Ureter (tissue), 1 donor: Measurements from ENCODE around the gene CHCHD3. TPM values are rescaled to one million over a fixed set of nuclear protein-coding genes. Genes with fewer than 3 reads are reported as not detected.

Experiments used
- DNase-seq: peaks from one replicate; pipeline ENCODE4 v3.0.0-alpha.2; 2020; ENCODE audit warnings: low spot score
- total RNA-seq: library from RNA; stranded (reverse); gene quantifications from one replicate; pipeline ENCODE4 v1.2.4, GENCODE V29; 2023
- donor health status: DM: yes; HTN: yes; CAD: no.

Gene CHCHD3
- total RNA-seq: 48.9 TPM

DNA sequence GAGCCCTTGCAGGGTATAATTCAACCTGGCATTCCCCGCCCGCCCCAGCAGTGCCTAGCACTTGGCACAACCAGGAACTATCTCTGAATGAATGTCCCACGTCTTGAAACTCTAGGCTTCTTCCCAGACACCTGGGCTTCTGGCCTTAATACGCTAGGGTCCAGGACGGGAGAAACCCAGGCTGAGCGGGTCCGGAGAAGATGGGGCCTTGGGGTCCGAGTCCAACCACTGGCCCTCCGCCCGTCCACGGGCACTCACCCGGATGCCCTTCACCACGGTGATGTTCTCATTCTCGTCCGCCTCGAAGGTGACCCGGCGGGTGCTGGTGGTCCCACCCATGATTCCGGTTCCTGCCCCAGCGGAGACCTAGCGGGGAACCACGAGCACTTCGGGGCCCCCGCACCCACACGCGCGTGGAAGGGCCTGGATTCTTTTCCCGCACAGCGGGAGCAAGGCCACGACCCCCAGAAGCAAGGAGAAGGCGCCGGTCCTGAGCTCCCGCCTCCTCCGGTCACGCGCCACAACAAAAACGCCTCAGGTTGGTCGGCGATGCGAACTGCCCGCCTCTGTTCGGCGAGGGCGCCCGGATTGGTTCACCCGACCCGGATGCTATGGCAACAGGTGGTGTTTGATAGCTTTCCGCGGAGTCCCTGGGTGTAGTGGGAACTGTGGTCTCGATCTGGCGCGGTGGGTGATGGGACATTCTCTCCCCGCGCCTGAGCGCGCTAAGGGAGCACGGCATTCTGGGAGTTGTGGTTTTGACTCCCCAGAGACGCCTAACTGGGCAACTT is at the start of gene CHCHD3:
Gene CHCHD3 (minus strand): TSS at position 492 of the 791 bp plus-strand sequence. CDS start 153 bp downstream, at position 339.
- peak; percentile 98 for DNase-seq

DNA sequence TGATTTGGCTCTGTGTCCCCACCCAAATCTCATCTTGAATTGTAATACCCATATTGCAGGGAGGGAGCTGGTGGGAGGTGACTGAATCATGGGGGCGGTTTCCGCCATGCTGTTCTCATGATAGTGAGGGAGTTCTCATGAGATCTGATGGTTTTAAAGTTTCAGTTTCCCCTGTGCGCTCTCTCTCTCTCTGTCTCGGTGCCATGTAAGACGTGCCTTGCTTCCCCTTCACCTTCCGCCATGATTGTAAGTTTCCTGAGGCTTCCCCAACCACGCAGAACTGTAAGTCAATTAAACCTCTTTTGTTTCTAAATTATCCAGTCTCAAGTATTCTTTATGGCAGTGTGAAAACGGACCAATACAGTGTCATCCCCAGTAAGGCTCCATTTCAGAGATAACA is 48.3 kb upstream of the CHCHD3 start:
- no peak for DNase-seq

DNA sequence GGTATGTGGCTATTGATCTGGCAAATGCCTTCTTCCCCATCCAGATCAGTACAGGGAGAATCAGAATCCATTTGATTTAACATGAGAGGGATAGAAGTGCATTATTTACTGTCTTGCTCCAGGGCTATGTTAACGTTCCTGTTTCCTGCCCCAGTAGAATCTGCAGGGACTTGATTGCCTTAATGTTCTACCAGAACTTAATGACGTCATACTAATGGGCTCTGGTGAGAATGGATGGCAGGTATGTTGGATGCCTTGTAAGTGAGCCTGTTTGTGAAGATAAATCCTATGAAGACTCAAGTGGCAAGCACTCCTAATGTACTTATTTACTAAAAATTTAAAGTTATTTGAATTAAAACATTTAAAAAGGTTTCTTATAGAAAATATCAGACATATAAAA is 44.5 kb upstream of the CHCHD3 start:
- DNase-seq: no peak

DNA sequence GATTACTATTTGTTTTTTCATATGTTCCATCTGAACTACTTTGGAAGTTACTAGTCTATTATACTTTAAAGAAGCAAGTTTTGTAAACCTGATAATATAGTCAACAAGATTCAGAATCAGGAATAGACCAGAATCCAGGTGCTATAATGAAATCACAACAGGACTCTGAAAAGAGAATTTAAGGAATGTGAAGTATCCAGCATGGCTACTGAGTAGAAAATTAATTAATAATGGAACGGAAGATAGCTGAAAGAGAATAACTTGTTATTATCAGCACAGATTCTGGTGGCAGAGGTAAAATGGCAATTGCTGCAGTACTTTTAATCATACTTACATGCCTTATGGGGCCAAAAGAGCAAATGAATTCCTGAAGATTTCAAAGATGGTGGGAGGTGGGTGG is 43.1 kb upstream of the CHCHD3 start:
- no peak for DNase-seq

DNA sequence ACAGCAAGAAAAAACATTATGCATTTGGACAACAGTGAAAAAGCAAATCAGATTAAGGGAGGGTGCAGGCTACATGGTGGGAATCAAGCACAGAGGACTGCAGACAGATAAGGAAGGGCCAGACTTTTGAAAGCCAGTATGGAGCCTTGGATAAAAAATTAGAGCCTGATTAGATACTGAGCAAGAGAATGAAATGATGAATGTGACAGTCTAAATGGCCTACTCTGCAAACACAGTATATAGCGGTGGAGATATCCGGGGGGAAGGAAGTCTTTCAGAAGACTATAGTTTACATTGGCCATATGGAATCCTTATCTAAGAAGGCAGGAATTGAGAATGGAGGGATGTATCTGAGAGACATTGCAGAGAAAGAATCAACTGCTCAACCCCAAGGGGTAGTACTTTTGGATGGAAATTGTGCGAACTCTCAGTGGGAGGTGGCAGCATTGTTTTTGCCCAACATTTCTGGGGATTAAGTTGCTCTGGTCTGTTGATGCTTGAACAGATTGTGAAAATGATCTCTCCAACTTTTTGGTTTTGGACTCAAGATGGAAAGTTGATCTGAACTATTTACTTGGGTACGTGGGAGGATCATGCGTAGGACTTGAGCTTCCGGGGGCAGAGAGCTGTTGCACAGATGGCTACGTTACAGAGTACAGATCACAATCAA is 39.4 kb upstream of the CHCHD3 start:
- DNase-seq: no peak

DNA sequence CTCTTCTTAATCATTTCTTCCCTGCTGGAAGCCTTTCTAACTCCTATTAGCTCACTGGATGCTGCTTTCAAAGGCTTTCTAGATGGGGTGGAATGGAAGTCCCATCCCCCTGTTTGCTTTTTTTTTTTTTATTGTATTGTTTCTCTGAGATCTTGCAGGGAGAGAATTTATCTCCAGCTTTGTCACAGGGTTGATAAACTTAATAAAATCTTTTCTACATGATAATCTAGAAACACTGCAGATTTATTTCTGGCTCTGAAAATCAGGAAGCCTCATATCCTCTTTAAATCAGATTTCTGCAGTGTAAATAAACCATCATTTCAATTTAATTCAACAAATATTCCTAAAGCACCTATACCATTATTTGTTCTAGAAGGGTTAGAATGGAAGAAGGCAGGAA is 37.2 kb upstream of the CHCHD3 start:
- DNase-seq: no peak

DNA sequence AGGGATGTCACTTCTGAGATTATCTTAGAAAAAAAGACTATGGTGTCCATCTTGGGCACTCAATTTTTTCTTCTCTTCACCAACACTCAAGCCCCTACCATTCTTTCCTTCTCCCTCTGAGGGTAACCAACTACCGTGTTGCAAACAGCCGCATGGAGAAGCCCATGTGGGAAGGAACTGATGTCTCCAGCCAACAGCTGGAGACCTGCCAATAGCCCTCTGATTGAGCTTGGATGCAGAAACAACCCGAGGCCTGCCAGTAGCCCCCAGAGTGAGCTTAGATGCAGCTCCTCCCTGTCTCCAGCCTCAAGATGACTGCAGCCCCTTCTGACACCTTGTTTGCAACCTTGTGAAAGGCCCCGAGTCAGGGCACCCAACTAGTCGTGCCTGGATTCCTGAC is 36.4 kb upstream of the CHCHD3 start:
- DNase-seq: no peak

DNA sequence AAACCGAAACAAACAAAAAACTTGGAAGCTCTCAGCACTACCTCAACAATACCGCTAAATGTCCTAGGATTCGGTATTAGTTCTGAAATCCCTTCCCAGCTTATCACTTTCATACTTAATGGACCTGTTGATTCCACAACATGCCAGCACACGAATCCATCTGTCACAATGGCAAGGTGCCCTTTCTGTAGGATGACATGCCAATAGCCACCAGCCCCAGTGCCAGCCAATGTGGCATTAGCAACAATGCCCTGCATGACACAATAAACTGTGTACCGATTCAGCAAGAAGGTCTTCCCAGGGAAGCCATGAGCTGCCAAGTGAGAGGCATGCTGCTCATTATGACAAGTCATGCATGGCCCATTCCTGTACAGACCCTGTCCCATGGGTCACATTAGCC is 35.6 kb upstream of the CHCHD3 start:
- no peak for DNase-seq

DNA sequence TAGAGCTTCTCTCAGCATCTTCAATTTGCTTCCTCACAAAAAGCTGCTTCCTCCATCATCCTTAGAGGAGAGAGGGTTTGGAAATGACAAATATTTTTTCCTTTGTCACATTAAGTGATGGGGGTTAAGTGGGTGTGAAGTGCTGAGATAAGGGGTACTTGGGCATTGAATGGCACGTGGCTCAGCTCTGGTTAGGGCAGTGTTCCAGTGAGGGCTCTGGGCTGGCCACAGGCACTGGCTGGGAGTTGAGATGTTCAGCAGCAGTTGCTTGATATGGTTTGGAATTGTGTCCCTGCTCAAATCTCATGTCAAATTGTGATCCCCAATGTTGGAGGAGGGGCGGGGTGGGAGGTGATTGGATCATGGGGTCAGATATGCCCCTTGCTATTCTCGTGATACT is 33.7 kb upstream of the CHCHD3 start:
- DNase-seq: no peak

DNA sequence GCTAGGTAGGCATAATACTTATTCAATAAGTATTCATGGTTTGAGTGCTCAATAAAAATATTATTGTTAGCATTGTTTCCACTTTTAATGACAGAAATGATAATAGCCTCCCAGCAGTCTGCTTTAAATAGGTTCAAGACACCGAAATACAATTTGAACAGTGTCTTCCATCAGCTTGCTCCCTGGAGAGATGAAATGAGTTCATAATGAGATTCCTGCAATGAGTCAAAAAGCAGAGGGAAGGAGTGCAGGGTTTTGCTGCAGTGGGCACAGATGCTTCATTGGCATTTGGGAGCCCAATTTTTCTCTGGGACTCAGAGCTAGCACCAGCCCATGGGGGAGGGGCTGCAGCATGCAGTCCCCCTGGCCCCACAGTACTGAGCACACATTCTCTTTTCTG is 32.6 kb upstream of the CHCHD3 start:
- no peak for DNase-seq

DNA sequence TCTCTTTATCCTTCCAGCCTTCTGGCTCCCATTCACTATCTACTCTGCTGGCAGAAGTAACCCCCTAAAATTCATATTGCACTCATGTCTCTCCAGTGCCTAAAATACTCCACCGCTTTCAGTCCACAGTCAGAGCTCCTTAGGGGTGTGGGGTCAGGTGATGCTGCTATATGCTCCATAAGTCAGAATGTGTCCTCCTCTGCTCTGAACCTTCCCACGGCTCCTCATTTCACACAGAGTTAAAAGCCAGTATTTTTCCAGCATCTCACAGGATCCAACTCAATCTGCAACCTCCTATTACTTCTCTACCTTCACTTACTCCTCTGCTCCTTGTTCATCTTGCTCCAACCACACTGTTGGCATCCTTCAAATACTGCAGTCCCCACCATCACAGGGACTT is 31.1 kb upstream of the CHCHD3 start:
- DNase-seq: no peak

DNA sequence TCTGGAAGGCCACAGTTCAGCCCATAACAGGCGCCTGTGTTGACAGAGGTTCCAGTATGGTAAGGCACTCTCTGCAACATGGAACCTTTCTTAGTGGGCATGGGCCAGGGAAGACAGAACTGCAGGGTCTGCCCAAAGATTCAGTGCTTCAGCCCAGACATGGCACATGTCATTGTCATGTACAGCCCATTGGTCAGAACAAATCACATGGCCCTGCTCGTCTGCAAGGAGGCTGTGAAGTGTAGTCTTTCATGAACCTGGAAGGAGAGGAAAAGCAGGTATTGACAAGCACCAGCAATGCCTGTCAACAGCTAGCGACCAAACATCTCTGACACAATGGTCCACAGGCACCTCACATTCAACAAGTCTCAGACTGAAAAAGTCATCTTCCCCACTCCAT is 30.4 kb upstream of the CHCHD3 start:
- no peak for DNase-seq

DNA sequence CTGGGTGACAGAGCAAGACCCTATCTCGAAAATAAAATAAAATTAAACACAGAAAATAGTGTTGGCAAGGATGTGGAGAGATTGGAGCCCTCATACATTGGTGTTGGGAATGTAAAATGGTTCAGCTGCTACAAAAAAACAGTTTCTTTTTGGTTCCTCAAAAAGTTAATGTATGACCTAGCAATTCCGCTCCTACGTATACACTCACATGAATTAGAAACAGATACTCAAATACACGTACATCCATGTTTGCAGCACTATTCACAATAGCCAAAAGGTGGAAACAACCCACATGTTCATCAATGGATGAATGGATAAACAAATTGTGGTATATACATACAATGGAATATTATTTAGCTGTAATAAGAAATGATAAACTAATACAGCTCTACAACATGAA is 28.4 kb upstream of the CHCHD3 start:
- no peak for DNase-seq

DNA sequence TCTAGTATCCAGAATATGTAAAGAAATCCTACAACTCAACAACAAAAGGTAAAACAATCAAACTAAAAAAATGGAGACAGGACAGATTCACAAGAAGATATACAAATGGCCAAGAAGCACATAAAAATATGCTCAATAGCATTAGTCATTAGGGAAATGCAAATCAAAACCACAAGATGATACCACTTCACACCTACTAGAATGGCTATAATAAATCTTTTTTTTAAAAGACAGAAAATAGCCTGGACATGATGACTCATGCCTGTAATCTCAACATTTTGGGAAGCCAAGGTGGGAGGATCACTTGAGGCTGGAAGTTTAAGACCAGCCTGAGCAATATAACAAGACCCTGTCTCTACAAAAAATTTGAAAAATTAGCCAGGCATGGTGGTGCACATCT is 27.9 kb upstream of the CHCHD3 start:
- no peak for DNase-seq

DNA sequence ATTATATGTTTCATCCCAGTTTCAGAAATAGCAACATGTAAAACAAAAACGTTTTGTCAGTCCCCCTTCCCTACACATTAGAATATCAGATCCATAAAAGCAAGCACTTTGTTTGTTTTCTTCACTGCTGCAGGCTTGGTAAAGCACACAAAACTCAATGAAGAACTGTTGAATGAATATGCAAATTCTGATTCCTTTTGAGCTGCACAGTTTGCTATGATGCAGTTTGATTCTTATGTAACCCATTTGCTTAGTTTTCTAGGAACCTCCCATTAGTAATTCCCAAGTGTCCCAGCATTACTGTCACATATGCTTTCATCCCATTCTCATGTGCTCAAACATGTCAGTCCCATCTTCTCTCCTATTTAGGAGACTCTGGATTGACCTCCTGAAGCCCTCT is 26.1 kb upstream of the CHCHD3 start:
- no peak for DNase-seq

DNA sequence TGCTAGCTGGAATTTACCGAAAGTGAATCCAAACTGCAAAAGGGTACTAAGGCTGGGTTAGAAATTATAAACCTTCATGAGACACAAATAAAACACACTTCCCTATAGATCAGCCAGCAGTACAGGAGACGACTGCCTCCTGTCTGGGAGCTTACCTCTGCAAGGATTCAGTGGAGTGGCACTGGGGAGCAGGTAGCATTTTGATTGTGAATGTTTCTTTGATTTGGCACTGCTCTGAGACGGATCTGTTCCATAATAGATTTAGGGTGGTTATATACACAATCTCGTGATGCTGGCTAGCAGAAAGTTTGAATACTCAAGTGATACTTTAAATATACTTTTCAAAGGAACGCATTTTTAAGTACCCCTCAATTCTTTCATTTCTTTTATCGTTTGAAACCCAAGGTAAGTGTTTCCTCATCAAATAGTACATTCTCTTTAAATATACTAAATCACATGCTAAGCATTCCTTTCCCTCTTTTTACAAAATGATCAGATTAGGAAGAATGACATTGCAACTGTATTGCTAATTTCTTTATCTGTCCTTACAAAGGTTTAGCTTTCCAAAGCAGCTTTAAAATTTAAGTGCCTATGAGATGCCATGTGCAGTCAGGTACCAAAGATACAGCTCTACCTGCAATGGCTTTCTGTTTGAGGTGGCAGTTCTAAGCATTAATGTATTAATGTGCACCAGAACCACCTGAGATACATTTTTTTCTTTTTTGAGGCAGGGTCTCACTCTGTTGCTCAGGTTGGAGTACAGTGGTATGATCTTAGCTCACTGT is 20.6 kb upstream of the CHCHD3 start:
- DNase-seq: no peak

DNA sequence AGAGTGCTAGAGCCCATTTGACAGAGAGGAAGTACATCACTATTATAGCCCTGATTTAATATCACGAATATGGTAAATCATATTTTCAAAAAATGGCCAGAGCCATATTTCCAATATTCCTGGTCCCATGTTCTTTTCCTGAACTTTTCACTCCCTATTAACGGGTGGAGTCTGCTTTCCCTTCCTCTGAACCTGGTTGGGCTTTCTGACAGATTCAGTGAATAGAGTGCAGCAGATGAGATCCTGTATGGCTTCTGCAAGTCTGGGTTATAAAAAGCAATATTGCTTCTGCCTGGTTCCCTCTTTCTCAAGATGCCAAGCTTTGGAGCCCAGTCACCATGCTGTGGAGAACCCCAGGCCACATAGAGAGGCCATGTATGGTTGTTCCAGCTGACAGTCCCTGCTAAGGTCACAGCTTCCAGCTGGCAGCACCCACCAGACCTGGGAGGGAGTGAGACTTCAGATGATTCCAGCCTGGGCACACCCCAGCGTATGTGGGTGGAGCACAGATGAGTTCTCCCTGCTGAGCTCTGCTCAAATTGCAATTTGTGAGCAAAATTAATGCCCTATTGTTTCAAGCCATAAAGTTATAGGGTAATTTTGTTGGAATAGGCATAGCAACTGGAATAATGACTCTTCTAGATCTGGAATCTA is 17.9 kb upstream of the CHCHD3 start:
- DNase-seq: no peak

DNA sequence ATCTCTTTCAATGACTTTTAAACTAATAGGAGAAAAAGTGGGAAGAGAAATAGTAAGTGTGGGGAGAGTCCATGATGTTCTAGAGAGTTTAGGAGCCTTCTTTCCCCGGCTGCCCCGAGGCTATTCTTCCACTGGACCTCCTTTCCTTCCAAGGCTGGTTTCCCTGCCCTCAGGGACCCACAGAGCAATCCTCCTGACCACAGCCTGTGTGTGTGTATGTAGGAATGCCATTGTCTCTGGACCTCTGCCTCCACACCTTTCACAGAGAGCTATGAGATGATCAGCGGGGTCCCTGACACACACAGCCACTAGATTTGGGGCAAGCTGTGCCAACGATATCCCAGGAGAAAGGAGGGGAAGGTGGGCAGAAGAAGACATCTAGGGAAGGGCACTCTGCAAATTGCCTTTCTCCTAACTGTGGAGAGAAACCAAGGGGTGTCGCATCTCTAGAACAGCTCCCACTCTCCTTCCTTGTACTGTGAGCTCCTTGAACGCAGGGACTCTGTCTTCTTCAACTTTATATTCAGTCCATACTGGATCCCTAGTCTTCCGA is 13.3 kb upstream of the CHCHD3 start:
- no peak for DNase-seq

DNA sequence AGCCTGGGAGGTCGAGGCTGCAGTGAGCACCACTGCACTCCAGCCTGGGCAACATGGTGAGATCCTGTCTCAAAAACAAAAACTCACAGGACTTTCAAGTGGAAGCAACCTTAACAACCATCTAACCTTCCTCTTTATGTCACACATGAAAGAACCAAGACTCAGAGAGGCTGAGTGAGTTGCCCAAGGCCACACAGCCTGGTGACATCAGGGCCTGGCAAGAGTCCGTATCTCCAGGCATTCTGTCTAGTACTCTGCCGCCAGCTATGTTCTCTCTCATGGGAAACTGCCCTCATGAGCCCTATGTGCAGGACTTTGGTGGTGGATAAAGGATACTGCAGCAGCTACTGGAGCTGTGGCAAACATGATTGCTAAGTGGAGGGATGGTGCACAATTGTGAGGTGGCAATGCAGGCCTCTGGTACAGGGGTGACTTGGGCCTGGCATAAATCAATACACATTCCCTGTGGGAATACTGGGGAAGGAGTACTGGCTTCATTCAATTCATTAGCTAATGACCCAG is 10.1 kb upstream of the CHCHD3 start:
- no peak for DNase-seq

DNA sequence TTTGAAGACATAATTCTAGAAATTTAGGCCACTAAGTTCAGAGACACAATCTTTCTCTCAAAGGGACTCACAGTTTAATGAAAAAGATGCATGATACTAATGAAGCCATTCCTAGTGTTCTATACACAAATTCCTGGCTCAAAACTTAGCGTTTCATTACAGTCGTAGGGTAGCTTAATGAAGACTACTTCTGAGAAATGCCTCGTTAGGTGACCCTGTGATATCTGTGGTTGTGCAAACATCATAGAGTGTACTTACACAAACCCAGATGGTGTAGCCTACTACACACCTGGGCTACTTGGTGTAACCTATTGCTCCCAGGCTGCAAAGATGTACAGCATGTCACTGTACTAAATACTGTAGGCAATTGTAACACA is 488 bp upstream of the CHCHD3 start:
- DNase-seq: no peak

DNA sequence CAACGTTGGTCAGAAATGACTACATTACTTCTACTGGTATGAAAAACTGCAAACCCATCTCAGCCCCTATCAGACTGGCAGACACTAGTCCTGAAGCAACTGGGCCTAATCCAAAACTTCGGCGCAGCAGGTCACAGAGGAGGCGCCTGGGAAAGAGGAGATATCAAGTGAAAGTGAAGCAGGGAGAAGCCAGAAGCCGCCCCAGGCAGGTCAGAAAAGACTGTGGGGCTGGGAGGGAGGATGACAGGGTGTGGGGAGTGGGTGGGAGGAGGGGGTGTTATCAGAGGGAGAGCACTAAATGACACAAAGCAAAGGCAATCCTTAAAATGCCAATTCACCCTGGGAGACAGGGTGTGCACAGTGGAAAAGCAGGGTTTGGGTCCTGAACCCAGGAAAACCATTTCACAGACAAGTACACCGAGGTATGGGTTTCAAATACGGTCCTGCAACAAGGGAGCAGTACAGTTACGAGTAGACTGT is 731 bp downstream of the CHCHD3 start:
- no peak for DNase-seq

DNA sequence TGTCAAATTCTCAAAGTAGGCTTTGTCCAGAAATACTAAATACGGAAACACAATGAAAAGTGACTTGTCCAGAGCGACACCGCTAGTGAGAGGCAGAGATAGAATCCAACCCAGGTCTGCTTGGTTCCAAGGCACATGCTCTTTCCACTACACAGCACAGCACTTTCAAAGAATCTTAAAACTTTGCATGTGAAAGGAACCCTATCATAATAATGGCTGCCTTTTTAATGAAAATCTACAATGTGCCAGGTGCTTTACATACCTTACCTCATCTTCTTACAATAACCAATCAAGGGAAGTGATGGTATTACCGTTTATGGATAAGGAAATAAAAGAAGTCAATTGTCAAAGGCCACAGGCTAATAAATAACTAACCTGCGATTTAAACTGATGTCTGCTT is 2.6 kb downstream of the CHCHD3 start:
- no peak for DNase-seq
